Hepatocyte (in vitro differentiated cells): Measurements from ENCODE around the gene AKR1B15. TPM values are rescaled to one million over a fixed set of nuclear protein-coding genes. Genes with fewer than 3 reads are reported as not detected.

Experiments used
- DNase-seq: peaks from one replicate; pipeline ENCODE4 v3.0.0-alpha.2; 2016; ENCODE audit warnings: low spot score
- H2AFZ ChIP-seq: fragments of 200-600 bp; sonication (generic); 2 replicates; pipeline ENCODE4 v1.6.0; 2016; ENCODE audit warnings: antibody characterized with exemption, mild to moderate bottlenecking
- H3K27ac ChIP-seq: fragments of 200-600 bp; sonication (generic); 2 replicates; pipeline ENCODE4 v1.5.1; 2016; ENCODE audit warnings: mild to moderate bottlenecking
- H3K27me3 ChIP-seq: fragments of 200-600 bp; sonication (generic); 2 replicates; pipeline ENCODE4 v1.6.1; 2016
- H3K36me3 ChIP-seq: fragments of 200-600 bp; sonication (generic); replicated peaks from 2 replicates; pipeline ENCODE4 v1.5.1; 2016; ENCODE audit warnings: low read depth; ENCODE audit not compliant: insufficient read depth
- H3K4me1 ChIP-seq: fragments of 200-600 bp; sonication (generic); 2 replicates; pipeline ENCODE4 v1.5.1; 2016; ENCODE audit warnings: mild to moderate bottlenecking, moderate library complexity; ENCODE audit not compliant: insufficient read depth
- H3K4me2 ChIP-seq: fragments of 200-600 bp; sonication (generic); 2 replicates; pipeline ENCODE4 v1.6.0; 2016
- H3K4me3 ChIP-seq: fragments of 200-600 bp; sonication (generic); 2 replicates; pipeline ENCODE4 v1.5.1; 2016; ENCODE audit warnings: mild to moderate bottlenecking
- H3K79me2 ChIP-seq: fragments of 200-600 bp; sonication (generic); 2 replicates; pipeline ENCODE4 v1.6.0; 2017; ENCODE audit warnings: mild to moderate bottlenecking
- H3K9me2 ChIP-seq: fragments of 200-600 bp; sonication (generic); replicated peaks from 2 replicates; pipeline ENCODE4 v1.6.0; 2017; ENCODE audit warnings: mild to moderate bottlenecking; ENCODE audit not compliant: insufficient read depth
- H3K9me3 ChIP-seq: fragments of 200-600 bp; sonication (generic); 2 replicates; pipeline ENCODE4 v1.5.1; 2016; ENCODE audit warnings: low read depth, mild to moderate bottlenecking
- H4K20me1 ChIP-seq: fragments of 200-600 bp; sonication (generic); 2 replicates; pipeline ENCODE4 v1.6.0; 2016; ENCODE audit warnings: mild to moderate bottlenecking; ENCODE audit not compliant: insufficient read depth, poor library complexity, severe bottlenecking
- CTCF ChIP-seq: fragments of 200-600 bp; sonication (generic); IDR thresholded peaks from 2 replicates; pipeline ENCODE4 v1.5.1; 2016; ENCODE audit warnings: antibody characterized with exemption, mild to moderate bottlenecking; ENCODE audit not compliant: poor library complexity
- EZH2 ChIP-seq: fragments of 200-600 bp; sonication (generic); IDR thresholded peaks from 2 replicates; pipeline ENCODE4 v1.6.1; 2016; ENCODE audit warnings: antibody characterized with exemption, mild to moderate bottlenecking, borderline replicate concordance
- EZH2phosphoT487 ChIP-seq: fragments of 200-600 bp; sonication (generic); IDR thresholded peaks from one replicate; pipeline ENCODE4 v1.6.1; 2018; ENCODE audit warnings: antibody characterized with exemption, mild to moderate bottlenecking, low read depth, moderate library complexity; ENCODE audit not compliant: unreplicated experiment, severe bottlenecking
- WGBS: methylation state at CpG from one replicate; pipeline ENCODE4 v1.1.6; 2016; ENCODE audit warnings: low lambda C conversion rate; ENCODE audit errors: missing lambda C conversion rate; 5-methylcytosine and 5-hydroxymethylcytosine counted together
- polyA plus RNA-seq: library from polyadenylated mRNA; unstranded; fragments of >200 nt; fragmentation: Nextera tagmentation; extraction: Ambion mirVana; gene quantifications from 2 replicates; pipeline ENCODE4 v1.2.1, GENCODE V29; 2016
- total RNA-seq: library from RNA; depleted of rRNA; stranded (reverse); fragments of >200 nt; gene quantifications from 2 replicates; pipeline ENCODE4 v1.2.3, GENCODE V29; 2014

Gene AKR1B15
- total and polyA plus RNA-seq, 2 experiments from 2014 or later = 6.3 to 13.7 TPM

- no peaks in the 10 kb centered on the region for H3K9me2 ChIP-seq
- no peak overlapping the region for H3K4me3 ChIP-seq
- H3K4me1 ChIP-seq = no peaks in the 10 kb centered on the region
- H3K27ac ChIP-seq = no peak overlapping the region
- no peaks in the 10 kb centered on the region for H4K20me1 ChIP-seq
- WGBS = 69% methylated on average over 5 of the region's 5 CpGs
- H3K36me3 ChIP-seq = no peaks in the 10 kb centered on the region
- no peak overlapping the region for H3K4me2 ChIP-seq
- TF ChIP-seq EZH2phosphoT487 = no peak
- no peak for TF ChIP-seq EZH2
- H3K27me3 ChIP-seq = no peaks in the 10 kb centered on the region
- no peak overlapping the region for H2AFZ ChIP-seq
- no peak for DNase-seq
- no peaks in the 10 kb centered on the region for H3K79me2 ChIP-seq
- H3K9me3 ChIP-seq = no peaks in the 10 kb centered on the region
Observed at GRCh38 chr7:134618756-134619530, 70.0 kb downstream of the AKR1B15 start.

GRCh38 chr7:134619627-134620331 lies 70.9 kb downstream of the AKR1B15 start:
- Histone ChIP-seq H3K4me1 (no peaks in the 10 kb centered on the region), H2AFZ (no peak overlapping the region), H3K36me3 (no peaks in the 10 kb centered on the region), H3K27ac (no peak overlapping the region), H3K4me3 (no peak overlapping the region), H3K9me3 (no peaks in the 10 kb centered on the region), H3K9me2 (no peaks in the 10 kb centered on the region), H4K20me1 (no peaks in the 10 kb centered on the region), H3K4me2 (no peak overlapping the region), H3K79me2 (no peaks in the 10 kb centered on the region), H3K27me3 (peaks cover 2% of the 10 kb centered on the region)
- TF ChIP-seq EZH2phosphoT487 (no peak), CTCF (no peak)
- no peak for DNase-seq
- 83% methylated on average over 2 of the region's 2 CpGs for WGBS

- 79% methylated on average over 7 of the region's 7 CpGs for WGBS
Observed at GRCh38 chr7:134622303-134622995, 73.5 kb downstream of the AKR1B15 start.

GRCh38 chr7:134623193-134623592 lies 74.3 kb downstream of the AKR1B15 start:
- 72% methylated on average over 2 of the region's 2 CpGs for WGBS
- no peak overlapping the region for H2AFZ ChIP-seq

More at GRCh38 chr7:134622303-134622995, 73.5 kb downstream of the AKR1B15 start:
- TF ChIP-seq EZH2phosphoT487 (no peak), EZH2 (no peak)
- no peak overlapping the region for H3K27ac ChIP-seq
- H3K4me2 ChIP-seq = no peak overlapping the region
- H3K36me3 ChIP-seq = no peaks in the 10 kb centered on the region
- H3K4me1 ChIP-seq = no peaks in the 10 kb centered on the region
- H3K4me3 ChIP-seq = no peak overlapping the region
- H3K9me3 ChIP-seq = no peaks in the 10 kb centered on the region
- H4K20me1 ChIP-seq = no peaks in the 10 kb centered on the region
- peaks cover 23% of the 10 kb centered on the region for H3K27me3 ChIP-seq
- H3K79me2 ChIP-seq = no peaks in the 10 kb centered on the region
- H2AFZ ChIP-seq = no peak overlapping the region
- DNase-seq = no peak
- no peaks in the 10 kb centered on the region for H3K9me2 ChIP-seq

More at GRCh38 chr7:134623193-134623592, 74.3 kb downstream of the AKR1B15 start:
- no peaks in the 10 kb centered on the region for H3K36me3 ChIP-seq
- H3K4me1 ChIP-seq = no peaks in the 10 kb centered on the region
- H3K27me3 ChIP-seq = peaks cover 23% of the 10 kb centered on the region
- H3K4me2 ChIP-seq = no peak overlapping the region
- no peaks in the 10 kb centered on the region for H3K9me2 ChIP-seq
- no peaks in the 10 kb centered on the region for H3K79me2 ChIP-seq
- H3K9me3 ChIP-seq = no peaks in the 10 kb centered on the region
- no peaks in the 10 kb centered on the region for H4K20me1 ChIP-seq
- no peak overlapping the region for H3K27ac ChIP-seq
- no peak for DNase-seq
- TF ChIP-seq EZH2phosphoT487 = no peak
- TF ChIP-seq CTCF = no peak
- no peak for TF ChIP-seq EZH2
- H3K4me3 ChIP-seq = no peak overlapping the region
